PC-3 (cell line): ENCODE results near the gene CAND2.

Experiments
- CTCF ChIP-seq: fragments of 300-600 bp; sonication (generic); conservative IDR thresholded peaks from 2 replicates; pipeline ENCODE4 v1.5.1; 2017; ENCODE audit warnings: antibody characterized with exemption, low read depth, mild to moderate bottlenecking, low read length
- EZH2 ChIP-seq: fragments of 300-600 bp; sonication (generic); IDR thresholded peaks from one replicate; pipeline ENCODE4 v1.6.1; 2017; ENCODE audit warnings: antibody characterized with exemption, mild to moderate bottlenecking, low read length; ENCODE audit not compliant: unreplicated experiment
- EZH2phosphoT487 ChIP-seq: fragments of 300-600 bp; sonication (generic); IDR thresholded peaks from 2 replicates; pipeline ENCODE4 v1.6.1; 2018; ENCODE audit warnings: mild to moderate bottlenecking, antibody characterized with exemption, low read length, borderline replicate concordance

DNA sequence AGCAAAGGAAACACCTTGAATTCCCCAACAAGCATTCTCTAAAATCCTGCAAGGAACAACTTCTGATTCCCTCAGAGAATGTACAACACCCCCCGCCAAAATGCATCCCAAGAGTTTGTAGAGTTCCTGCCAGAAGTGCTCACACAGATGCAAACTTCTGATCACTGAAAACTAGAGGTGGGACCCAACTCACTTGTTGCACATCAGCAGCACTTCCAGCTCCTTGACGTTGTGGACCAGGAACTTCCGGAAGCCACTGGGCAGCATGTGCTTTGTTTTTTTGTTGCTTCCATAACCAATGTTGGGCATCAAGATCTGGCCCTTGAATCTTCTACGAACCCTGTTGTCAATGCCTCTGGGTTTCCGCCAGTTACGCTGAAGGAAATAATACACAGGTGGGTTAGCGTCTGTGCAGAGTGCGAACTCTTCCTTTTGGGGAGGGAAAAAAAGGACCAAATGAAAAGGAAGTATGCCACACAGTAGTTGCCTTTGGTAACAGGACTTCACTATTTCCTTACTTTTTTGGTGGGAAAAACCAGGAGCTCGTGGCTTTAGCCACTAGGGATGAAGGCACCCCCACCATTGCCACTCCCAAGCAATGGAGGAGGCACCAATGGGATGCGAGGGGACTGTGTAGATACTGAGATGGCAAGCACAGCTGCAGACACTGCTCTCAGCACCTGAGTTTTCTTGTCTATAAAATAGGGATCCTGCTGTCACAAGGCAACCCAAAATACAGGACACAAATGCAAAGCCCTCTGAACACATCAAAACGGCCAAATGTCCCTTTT lies 42.9 kb downstream of the CAND2 start:
- TF ChIP-seq EZH2 (no peak), CTCF (no peak), EZH2phosphoT487 (no peak)
